ENCODE data around the gene HSPA1L. TPM values are rescaled to one million over a fixed set of nuclear protein-coding genes. Genes with fewer than 3 reads are reported as not detected.

The HSPA1L gene
- total RNA-seq, 2 donors from 2014 or later = 1.2 to 1.5 TPM

DNA sequence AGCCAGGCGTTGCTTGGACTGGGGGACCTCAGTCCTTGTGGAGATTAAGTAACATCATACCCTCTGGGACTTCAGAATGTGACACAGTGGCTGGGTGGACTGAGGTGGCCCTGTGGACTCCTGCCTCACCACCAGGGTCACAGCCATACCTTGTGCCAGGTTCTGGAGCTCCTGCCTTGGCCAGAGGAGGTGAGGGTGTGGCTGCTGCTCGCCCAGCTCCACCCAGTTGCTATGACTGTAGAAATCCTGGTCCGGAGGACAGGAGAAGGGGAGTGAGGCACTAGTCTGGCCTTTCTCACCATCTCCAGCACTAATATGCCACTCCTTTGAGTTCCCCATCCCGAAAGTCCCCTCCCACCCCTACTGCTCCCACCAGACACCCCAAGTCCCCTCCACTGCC is 39.9 kb downstream of the HSPA1L start:
- peaks cover 12% of the 10 kb centered on the region for H3K36me3 ChIP-seq (ENCODE audit: control insufficient read depth, insufficient read depth, low read length)
- 90 to 100% methylated on average over 1 to 4 of the region's 4 CpGs for WGBS, 2 experiments (ENCODE audit: insufficient coverage in 1 of 2, insufficient read length in 1 of 2)
- DNase-seq = no peak
- no peaks in the 10 kb centered on the region for H3K4me1 ChIP-seq (ENCODE audit: control insufficient read depth, insufficient read depth, low read length)
- no peak overlapping the region for H3K4me3 ChIP-seq (ENCODE audit: low read length)
- Mint-ChIP-seq H3K27me3 (ENCODE audit: insufficient read depth) (no peaks in the 10 kb centered on the region), H3K4me1 (no peaks in the 10 kb centered on the region), H3K36me3 (ENCODE audit: low read depth) (peaks cover 5% of the 10 kb centered on the region), H3K27ac (peak overlapping the region; percentile 61), H3K9me3 (no peaks in the 10 kb centered on the region), H3K4me3 (no peak overlapping the region)
- no peaks in the 10 kb centered on the region for H3K9me3 ChIP-seq (ENCODE audit: control insufficient read depth, low read length)
- H3K27me3 ChIP-seq (ENCODE audit: control insufficient read depth, insufficient read depth, low read length, poor library complexity, severe bottlenecking) = no peaks in the 10 kb centered on the region
- no peak overlapping the region for H3K27ac ChIP-seq (ENCODE audit: low read depth, low read length)
- TF ChIP-seq, protein P1, sequence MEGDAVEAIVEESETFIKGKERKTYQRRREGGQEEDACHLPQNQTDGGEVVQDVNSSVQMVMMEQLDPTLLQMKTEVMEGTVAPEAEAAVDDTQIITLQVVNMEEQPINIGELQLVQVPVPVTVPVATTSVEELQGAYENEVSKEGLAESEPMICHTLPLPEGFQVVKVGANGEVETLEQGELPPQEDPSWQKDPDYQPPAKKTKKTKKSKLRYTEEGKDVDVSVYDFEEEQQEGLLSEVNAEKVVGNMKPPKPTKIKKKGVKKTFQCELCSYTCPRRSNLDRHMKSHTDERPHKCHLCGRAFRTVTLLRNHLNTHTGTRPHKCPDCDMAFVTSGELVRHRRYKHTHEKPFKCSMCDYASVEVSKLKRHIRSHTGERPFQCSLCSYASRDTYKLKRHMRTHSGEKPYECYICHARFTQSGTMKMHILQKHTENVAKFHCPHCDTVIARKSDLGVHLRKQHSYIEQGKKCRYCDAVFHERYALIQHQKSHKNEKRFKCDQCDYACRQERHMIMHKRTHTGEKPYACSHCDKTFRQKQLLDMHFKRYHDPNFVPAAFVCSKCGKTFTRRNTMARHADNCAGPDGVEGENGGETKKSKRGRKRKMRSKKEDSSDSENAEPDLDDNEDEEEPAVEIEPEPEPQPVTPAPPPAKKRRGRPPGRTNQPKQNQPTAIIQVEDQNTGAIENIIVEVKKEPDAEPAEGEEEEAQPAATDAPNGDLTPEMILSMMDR (conservative IDR thresholded peaks at IDR 0.05) = peak; percentile 25
- H3K9ac ChIP-seq (ENCODE audit: extremely low read depth, low read length, poor library complexity, severe bottlenecking) = no peak overlapping the region

DNA sequence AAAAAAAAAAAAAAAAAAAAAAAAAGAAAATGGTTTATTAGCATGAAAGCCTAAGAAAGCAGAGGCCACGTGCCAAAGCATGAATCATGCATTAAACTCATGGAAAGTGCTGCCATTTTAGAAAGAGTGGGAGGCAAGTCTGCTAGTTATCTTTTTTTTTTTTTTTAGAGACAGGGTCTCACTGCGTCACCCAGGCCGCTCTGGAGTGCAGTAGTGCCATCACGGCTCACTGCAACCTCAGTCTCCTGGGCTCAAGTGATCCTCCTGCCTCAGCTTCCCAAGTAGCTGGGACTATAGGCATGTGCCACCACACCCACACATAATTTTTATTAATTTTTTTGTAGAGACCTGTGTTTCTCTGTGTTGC is 43.1 kb downstream of the HSPA1L start:
- no peak overlapping the region for H3K27ac Mint-ChIP-seq
- DNase-seq = no peak

DNA sequence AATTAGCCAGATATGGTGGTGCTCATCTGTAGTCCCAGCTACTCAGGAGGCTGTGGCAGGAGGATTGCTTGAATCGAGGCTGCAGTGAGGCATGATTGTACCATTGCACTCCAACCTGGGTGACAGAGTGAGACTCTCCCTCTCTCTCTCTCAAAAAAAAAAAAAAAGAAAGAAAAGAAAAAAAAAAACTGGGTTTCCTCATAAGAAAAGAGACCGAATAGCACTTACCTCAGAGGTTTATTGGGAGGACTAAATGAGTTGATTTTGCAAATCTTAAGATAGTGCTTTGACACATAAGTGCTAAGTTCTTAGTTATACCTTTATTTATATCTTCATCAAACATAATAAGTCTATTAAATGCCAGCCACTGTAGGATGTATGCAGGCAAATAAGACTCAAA is 44.2 kb downstream of the HSPA1L start:
- H3K4me3 ChIP-seq (ENCODE audit: low read length) = no peak overlapping the region
- no peak overlapping the region for H3K9ac ChIP-seq (ENCODE audit: extremely low read depth, low read length, poor library complexity, severe bottlenecking)
- Mint-ChIP-seq H3K9me3 (no peaks in the 10 kb centered on the region), H3K36me3 (ENCODE audit: low read depth) (no peaks in the 10 kb centered on the region), H3K27ac (no peak overlapping the region), H3K4me3 (no peak overlapping the region), H3K27me3 (ENCODE audit: insufficient read depth) (no peaks in the 10 kb centered on the region), H3K4me1 (peaks cover 7% of the 10 kb centered on the region)
- DNase-seq = no peak
- no peaks in the 10 kb centered on the region for H3K4me1 ChIP-seq (ENCODE audit: control insufficient read depth, insufficient read depth, low read length)
- 90 to 100% methylated on average over 2 of the region's 2 CpGs for WGBS, 2 experiments (ENCODE audit: insufficient coverage in 1 of 2, insufficient read length in 1 of 2)
- H3K27me3 ChIP-seq (ENCODE audit: control insufficient read depth, insufficient read depth, low read length, poor library complexity, severe bottlenecking) = no peaks in the 10 kb centered on the region
- no peaks in the 10 kb centered on the region for H3K9me3 ChIP-seq (ENCODE audit: control insufficient read depth, low read length)
- no peaks in the 10 kb centered on the region for H3K36me3 ChIP-seq (ENCODE audit: control insufficient read depth, insufficient read depth, low read length)
- no peak overlapping the region for H3K27ac ChIP-seq (ENCODE audit: low read depth, low read length)
- TF ChIP-seq, protein P1 (conservative IDR thresholded peaks at IDR 0.05) = no peak

More for the DNA sequence above, 43.1 kb downstream of the HSPA1L start:
- H3K27ac ChIP-seq (ENCODE audit: low read depth, low read length) = no peak overlapping the region
- no peak overlapping the region for H3K4me3 ChIP-seq (ENCODE audit: low read length)
- no peaks in the 10 kb centered on the region for H3K4me1 ChIP-seq (ENCODE audit: control insufficient read depth, insufficient read depth, low read length)
- Mint-ChIP-seq H3K9me3 (no peaks in the 10 kb centered on the region), H3K4me3 (no peak overlapping the region), H3K36me3 (ENCODE audit: low read depth) (no peaks in the 10 kb centered on the region), H3K4me1 (no peaks in the 10 kb centered on the region), H3K27me3 (ENCODE audit: insufficient read depth) (no peaks in the 10 kb centered on the region)
- 94 to 100% methylated on average over 1 to 4 of the region's 4 CpGs for WGBS, 2 experiments (ENCODE audit: insufficient coverage in 1 of 2, insufficient read length in 1 of 2)
- no peaks in the 10 kb centered on the region for H3K36me3 ChIP-seq (ENCODE audit: control insufficient read depth, insufficient read depth, low read length)
- H3K9me3 ChIP-seq (ENCODE audit: control insufficient read depth, low read length) = no peaks in the 10 kb centered on the region
- H3K27me3 ChIP-seq (ENCODE audit: control insufficient read depth, insufficient read depth, low read length, poor library complexity, severe bottlenecking) = no peaks in the 10 kb centered on the region
- TF ChIP-seq, protein P1 (conservative IDR thresholded peaks at IDR 0.05) = no peak
- no peak overlapping the region for H3K9ac ChIP-seq (ENCODE audit: extremely low read depth, low read length, poor library complexity, severe bottlenecking)

Data from endodermal cell (in vitro differentiated cells).